HTERT RPE-1 (cell line): ENCODE measurements around the gene ABL2.

Source experiments
- in situ Hi-C: fragments of 300-500 bp; cut with MboI; formaldehyde crosslinking; loops from 4 replicates; pipeline ENCODE4 v1.14.3; 2020; ENCODE audit warnings: low sequenced_read_pairs

ABL2 gene

GRCh38 chr1:179095924-179096323 is 133.6 kb downstream of the ABL2 start:
- in situ Hi-C loops, result no loop called here

- in situ Hi-C loops, result no loop called here
Observed at GRCh38 chr1:179095377-179095776, 134.1 kb downstream of the ABL2 start.

- in situ Hi-C loops, result no loop called here
Observed at GRCh38 chr1:179094818-179095217, 134.7 kb downstream of the ABL2 start.

- in situ Hi-C loops, result no loop called here
Observed at GRCh38 chr1:179092896-179093461, 136.5 kb downstream of the ABL2 start.

- in situ Hi-C loops, result no loop called here
Observed at GRCh38 chr1:179091691-179092165, 137.7 kb downstream of the ABL2 start.

- in situ Hi-C loops, result no loop called here
Observed at GRCh38 chr1:179090923-179091322, 138.6 kb downstream of the ABL2 start.

- in situ Hi-C loops, result no loop called here
Observed at GRCh38 chr1:179090522-179090921, 139.0 kb downstream of the ABL2 start.

GRCh38 chr1:179089827-179090482 is 139.5 kb downstream of the ABL2 start:
- in situ Hi-C loops, result no loop called here

GRCh38 chr1:179087665-179088064 is 141.8 kb downstream of the ABL2 start:
- in situ Hi-C loops, result no loop called here

GRCh38 chr1:179083533-179083932 is 145.9 kb downstream of the ABL2 start:
- in situ Hi-C loops, result no loop called here

- in situ Hi-C loops, result no loop called here
Observed at GRCh38 chr1:179082999-179083335, 146.5 kb downstream of the ABL2 start.

GRCh38 chr1:179082333-179082998 is 147.0 kb downstream of the ABL2 start:
- in situ Hi-C loops, result no loop called here

- in situ Hi-C loops, result no loop called here
Observed at GRCh38 chr1:179081687-179082332, 147.7 kb downstream of the ABL2 start, which contains the start of gene TOR3A. Gene TOR3A, plus strand, starts transcription at chr1:179082070. Its CDS starts 59 bp downstream, at chr1:179082129.

- in situ Hi-C loops, result no loop called here
Observed at GRCh38 chr1:179080866-179081686, 148.4 kb downstream of the ABL2 start.

- in situ Hi-C loops, result no loop called here
Observed at GRCh38 chr1:179079113-179079761, 150.2 kb downstream of the ABL2 start.

GRCh38 chr1:179077396-179077795 is 152.1 kb downstream of the ABL2 start:
- in situ Hi-C loops, result no loop called here

GRCh38 chr1:179066471-179066870 is 163.0 kb downstream of the ABL2 start:
- in situ Hi-C loops, result no loop called here

- in situ Hi-C loops, result no loop called here
Observed at GRCh38 chr1:179061360-179062282, 167.9 kb downstream of the ABL2 start.
